ENCODE results near the gene ADGRL1.
"Not testable (repeated sequence)": the region's sequence is repeated elsewhere in the genome, so short reads cannot be mapped to it uniquely, and the experiment has no call there.

ADGRL1 gene

DNA sequence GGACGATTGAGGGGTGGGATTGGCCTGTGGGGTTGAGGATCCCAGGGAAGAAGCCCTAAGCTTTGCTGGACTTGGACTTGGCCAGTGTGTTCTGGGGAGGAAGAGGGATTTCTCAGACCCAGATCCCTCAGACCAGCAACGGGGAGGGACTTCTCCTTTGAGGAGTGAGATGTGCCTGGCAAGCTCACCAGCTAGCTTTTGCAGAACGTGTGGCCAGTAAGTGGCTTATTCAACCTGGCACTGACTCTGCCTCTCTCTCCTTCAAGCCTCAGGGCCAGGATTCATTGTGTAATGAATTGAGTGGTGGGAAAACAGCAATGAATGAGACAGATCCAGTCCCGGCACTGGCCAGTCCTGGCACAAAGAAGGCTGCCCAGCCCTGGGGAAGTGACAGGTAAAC lies 11.9 kb upstream of the ADGRL1 start:
- DNase-seq = not testable (repeated sequence)

GRCh38 chr19:14214580-14214979 lies 8.6 kb upstream of the ADGRL1 start:
- no peak for DNase-seq

GRCh38 chr19:14210182-14210581 lies 4.2 kb upstream of the ADGRL1 start:
- not testable (repeated sequence) for DNase-seq

DNA sequence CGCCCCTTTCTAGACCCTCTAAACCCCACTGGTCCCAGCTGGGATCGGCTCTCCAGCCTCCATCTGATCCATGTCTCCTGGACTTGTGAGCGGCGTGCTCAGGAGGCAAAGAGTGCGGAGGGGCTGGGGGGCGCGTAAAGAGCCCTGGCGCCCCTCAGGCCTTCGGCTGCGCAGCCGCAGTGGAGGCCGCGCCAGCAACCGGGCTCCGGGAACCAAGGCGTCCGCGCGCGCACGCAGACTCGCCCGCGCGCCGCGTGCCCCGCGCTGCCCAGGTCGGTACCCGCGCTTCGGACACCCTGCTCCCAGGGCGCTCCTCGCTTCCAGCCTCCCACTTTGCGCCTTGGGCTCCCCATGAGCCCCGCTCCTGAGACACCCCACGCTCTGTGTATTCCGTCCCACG lies 3.4 kb upstream of the ADGRL1 start:
- DNase-seq = not testable (repeated sequence)

DNA sequence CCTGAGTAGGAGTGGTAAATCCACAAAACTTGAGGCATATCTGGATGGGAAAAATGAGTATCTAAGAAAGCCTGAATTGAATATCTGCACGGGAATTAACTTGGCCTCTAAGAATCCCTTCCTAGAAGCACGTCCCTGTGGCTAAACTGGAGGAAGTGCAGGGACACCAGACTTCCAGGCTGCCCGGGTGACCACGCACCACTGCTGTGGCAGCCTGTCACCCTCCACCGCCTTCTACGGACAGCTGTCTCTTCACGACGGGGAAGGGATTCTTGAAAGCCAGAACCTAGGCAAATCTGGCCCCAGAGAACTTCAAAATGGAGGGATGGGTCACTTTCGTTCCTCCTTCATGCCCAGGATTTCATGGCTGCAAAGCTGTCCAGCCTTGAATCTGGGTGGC lies 2.5 kb upstream of the ADGRL1 start:
- DNase-seq = not testable (repeated sequence)

DNA sequence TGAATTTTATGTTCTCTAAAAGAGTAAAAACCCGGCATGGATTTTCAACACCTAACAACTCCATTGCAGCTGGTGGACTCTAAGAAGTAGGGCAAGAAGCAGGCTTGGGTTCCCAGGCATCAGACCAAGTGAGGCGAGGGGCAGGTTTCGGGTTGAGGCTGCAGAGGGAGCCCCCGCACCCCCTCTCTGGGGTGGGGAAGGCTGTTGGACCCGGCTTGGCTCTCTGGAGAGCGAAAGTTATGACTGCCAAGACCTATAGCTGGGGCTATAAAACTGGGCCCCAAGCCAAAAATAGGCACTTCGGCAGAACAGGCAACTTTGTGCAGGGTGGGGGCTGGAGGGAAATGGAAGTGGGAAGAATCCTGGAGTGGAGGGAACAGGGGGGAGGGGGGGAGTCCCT lies 1.8 kb upstream of the ADGRL1 start:
- DNase-seq = not testable (repeated sequence)

GRCh38 chr19:14206737-14207726 lies 1.1 kb upstream of the ADGRL1 start:
- DNase-seq = peak; percentile 62

- DNase-seq = not testable (repeated sequence)
These were observed 339 bp upstream of the ADGRL1 start for GRCh38 chr19:14206308-14206707.

GRCh38 chr19:14204676-14205451 lies 1.1 kb downstream of the ADGRL1 start:
- not testable (repeated sequence) for DNase-seq

DNA sequence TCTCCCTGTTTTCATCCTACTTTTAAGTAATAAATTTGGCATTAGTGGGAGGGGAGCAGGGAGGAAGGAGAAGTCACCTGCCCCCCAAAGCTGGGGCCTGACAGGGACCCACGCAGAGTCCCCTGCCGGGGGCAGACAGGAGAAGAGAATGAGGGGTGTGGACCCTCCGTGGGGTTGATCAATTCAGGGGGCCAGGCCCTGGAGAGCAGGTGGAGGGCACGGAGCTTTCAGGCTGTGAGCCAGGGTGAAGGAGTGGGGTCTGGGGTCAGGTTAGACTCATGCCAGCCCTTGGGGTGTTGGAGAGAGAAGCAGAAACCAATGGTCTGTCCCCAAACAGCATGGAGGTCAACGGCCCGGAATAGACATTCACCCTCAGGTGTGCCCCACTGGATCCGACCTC lies 1.8 kb downstream of the ADGRL1 start:
- not testable (repeated sequence) for DNase-seq

DNA sequence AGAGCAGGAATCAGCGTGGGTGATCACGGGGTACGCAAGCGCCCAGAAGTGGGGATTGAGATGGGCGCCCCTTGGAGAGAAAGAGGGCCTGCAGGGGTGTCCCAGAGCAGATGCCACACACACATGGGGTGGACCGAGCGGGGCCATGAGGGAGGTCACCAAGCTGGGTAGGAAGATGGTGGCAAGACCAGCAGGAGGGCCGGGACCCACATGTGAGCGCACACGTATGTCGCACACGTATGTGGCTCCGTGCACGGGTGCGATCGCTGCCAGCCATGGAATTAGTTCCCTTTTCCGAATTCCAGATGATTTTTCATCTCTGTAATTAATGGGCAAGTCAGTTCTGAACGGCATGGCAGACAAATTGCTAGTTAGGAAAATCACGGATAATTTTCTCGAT lies 2.2 kb downstream of the ADGRL1 start:
- not testable (repeated sequence) for DNase-seq

GRCh38 chr19:14203177-14203576 lies 2.8 kb downstream of the ADGRL1 start:
- DNase-seq = no peak

DNA sequence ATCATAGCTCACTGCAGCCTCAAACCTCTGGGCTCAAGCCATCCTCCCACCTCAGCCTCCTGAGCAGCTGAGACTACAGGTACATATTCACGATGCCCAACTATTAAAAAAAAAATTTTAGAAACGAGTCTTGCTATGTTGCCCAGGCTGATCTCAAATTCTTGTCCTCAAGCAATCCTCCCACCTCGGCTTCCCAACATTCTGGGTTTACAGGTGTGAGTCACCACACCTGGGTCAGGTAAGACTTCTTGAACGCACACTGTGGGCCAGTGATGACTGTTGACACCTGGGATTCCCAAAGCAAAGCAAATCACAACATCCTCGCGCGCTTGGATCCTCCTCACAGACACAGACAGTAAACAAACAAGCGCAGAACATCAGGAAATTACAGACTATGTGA lies 4.5 kb downstream of the ADGRL1 start:
- DNase-seq = not testable (repeated sequence)

DNA sequence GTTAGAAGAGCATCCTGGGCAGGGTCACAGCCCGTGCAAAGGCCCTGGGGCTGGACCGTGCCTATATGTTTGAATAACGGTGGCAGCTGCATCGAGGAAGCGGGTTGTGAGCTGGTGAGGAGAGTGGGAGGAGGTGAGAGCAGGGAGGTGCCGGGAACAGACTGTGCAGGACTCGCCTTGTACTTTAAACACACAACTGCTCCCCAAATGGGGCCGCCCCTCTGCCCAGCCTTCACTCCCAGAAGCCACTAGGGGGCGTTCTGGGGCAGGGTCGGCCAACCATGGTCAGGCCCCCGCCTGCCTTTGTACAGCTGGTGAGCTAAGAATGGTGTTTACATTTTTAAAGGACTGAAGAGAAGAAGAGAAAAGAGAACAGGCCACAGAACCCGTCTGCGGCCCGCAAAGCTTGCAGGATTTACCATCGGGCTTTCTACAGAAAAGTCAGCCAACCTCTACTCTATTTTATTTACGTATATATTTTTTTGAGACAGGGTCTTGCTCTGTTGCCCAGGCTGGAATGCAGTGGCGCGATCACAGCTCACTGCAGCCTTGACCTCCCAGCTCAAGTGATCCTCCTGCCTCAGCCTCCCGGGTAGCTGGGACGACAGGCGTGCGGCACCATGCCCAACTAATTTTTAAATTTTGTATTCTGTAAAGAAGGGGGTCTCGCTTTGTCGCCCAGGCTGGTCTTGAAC lies 5.7 kb downstream of the ADGRL1 start:
- peak; percentile 64 for DNase-seq

DNA sequence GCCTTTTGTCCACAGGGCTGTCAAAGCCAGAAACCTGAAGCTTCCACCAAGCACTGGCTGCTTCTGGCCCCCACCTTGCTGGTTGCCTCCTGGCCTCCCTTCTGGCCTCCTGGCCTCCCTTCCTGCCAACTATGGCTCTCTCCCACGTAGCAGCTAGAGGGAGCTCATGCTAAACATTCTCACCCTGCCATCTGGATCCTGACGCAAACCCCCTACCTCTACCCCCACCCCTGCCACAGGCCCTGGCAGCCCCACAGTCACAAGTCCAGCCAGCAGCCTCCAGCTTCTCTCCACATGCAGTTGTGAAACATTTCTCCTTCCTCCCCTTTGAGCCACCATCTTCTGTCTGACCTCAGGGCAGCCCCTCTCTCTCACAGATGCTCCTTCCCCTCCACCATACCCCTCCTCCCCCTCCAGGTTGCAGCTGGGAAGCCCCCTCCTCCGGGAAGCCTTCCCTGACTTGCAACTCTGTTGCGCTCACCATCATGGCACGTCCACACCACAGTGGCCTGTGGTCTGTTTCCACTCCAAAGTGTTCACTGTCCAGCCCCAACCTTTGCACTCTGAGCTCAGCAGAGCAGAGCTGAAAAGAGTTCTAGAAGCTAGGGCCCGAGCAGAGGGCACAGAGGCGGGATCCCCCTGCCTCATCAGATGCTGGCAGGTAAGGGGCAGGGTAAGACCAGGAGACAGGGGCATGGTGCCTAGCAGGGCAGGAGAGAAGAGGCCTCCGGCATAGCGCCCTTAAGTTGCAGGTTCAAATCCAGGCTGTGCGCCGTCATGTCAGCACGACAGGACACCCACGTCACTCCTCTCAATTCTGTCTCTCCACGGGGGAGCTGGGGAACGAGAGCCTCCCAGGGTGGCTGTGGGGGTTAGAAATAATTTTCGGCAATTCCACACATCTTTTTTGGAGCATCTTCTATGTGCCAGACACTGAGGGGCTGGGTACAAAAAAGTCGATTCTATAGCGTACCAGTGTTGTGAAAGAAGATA lies 7.3 kb downstream of the ADGRL1 start:
- no peak for DNase-seq

DNA sequence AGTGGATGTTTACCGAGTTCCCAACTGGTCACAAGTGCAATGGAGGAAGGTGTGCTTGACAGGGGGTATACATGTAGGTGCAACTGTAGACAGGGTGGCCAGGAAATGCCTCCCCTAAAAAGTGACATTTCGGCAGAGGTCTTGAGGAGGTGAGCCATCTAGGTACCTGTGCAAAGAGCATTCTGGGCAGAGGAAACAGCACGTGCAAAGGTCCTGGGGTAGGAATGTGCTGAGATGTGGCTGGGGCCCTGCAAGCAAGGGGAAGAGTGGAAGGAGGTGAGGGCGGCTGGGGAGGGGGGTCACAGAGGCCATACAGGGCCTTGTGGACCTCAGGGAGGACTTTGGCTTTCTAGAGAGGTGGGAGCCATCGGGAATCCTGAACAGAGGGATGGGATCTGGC lies 8.1 kb downstream of the ADGRL1 start:
- DNase-seq = no peak

GRCh38 chr19:14197288-14197687 lies 8.7 kb downstream of the ADGRL1 start:
- DNase-seq = not testable (repeated sequence)

DNA sequence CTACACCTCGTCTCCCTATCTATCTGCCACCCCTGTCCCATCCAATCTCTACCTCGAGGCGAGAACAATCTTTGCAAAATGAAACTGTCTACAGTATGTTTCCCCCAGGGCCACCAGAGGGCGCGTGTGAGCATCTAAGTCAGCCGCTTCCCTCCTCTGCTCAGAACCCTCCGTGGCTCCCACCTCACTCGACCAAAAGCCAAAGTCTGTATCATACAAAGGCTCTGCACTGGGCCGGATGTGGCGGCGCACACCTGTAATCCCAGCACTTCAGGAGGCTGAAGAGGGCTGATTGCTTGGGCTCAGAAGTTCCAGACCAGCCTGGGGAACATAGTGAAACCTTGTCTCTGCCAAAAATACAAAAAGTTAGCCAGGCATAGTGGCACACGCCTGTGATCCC lies 9.9 kb downstream of the ADGRL1 start:
- peak; percentile 75 for DNase-seq

DNA sequence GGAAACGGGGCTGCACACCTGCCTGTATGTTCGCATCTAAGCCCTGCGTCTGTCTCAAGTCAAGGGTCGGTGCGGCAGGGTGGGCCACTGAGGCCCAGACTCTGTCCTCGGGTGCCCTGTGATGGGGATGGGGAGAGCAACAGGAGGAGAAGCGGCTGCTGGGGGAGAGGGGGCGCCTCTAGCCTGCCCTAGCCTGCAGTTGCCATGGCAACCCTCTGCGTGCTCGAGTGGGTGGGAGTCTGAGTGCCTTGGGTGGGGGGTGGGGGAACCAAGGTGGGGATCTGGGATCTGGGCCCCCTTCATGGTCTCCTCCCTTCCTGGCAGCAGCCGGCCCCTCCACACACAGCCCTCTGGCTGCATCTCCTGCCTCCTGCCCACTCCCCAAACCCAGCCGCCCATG lies 10.8 kb downstream of the ADGRL1 start:
- DNase-seq = not testable (repeated sequence)

DNA sequence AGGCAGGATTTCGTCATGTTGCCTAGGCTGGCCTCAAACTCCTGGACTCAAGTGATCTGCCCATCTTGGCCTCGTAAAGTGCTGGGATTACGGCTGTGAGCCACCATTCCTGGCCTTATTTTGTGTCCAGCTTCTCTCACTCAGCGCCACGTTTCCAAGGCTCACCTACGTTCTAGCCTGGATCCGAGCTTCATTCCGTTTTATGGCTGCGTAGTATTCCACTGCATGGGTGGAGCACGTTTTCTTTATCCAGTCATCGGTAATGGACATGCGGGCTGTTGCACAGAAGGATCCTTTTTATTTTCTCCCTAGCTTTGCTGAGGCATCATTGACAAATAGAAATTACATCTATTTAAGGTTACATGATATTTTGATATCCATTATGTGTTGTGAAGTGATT lies 16.6 kb downstream of the ADGRL1 start:
- no peak for DNase-seq

GRCh38 chr19:14188086-14188485 lies 17.9 kb downstream of the ADGRL1 start:
- not testable (repeated sequence) for DNase-seq

- DNase-seq = no peak
These were observed 18.4 kb downstream of the ADGRL1 start for GRCh38 chr19:14187561-14187960.

Data from activated CD4-positive, alpha-beta T cell treated with anti-CD3 and anti-CD28 coated beads, Interleukin-2, amount 50 U/mL, for 16 hours (primary cell).